Neural progenitor cell (in vitro differentiated cells): ENCODE results near the gene DOCK3. TPM values are rescaled to one million over a fixed set of nuclear protein-coding genes. Genes with fewer than 3 reads are reported as not detected.

Experiments
- DNase-seq: peaks from one replicate; pipeline ENCODE4 v3.0.0-alpha.2; 2016; ENCODE audit warnings: low spot score
- H2AFZ ChIP-seq: fragments of 200-600 bp; sonication (generic); replicated peaks from 2 replicates; pipeline ENCODE4 v1.6.1; 2016; ENCODE audit warnings: antibody characterized with exemption
- H3F3A ChIP-seq: fragments of 200-600 bp; sonication (generic); 2 replicates; pipeline ENCODE4 v1.6.1; 2016; ENCODE audit warnings: antibody characterized with exemption, low read depth
- H3K27ac ChIP-seq: fragments of 200-600 bp; sonication (generic); 2 replicates; pipeline ENCODE4 v1.5.1; 2016; ENCODE audit warnings: mild to moderate bottlenecking
- H3K27me3 ChIP-seq: fragments of 200-600 bp; sonication (generic); 2 replicates; pipeline ENCODE4 v1.6.1; 2016; ENCODE audit warnings: mild to moderate bottlenecking, moderate library complexity
- H3K36me3 ChIP-seq: fragments of 200-600 bp; sonication (generic); 2 replicates; pipeline ENCODE4 v1.5.1; 2016
- H3K4me1 ChIP-seq: fragments of 200-600 bp; sonication (generic); 2 replicates; pipeline ENCODE4 v1.6.1; 2016; ENCODE audit warnings: mixed run types
- H3K4me2 ChIP-seq: fragments of 200-600 bp; sonication (generic); 2 replicates; pipeline ENCODE4 v1.6.1; 2016
- H3K4me3 ChIP-seq: fragments of 200-600 bp; sonication (generic); 2 replicates; pipeline ENCODE4 v1.5.1; 2016
- H3K79me2 ChIP-seq: fragments of 200-600 bp; sonication (generic); 2 replicates; pipeline ENCODE4 v1.6.1; 2016; ENCODE audit warnings: low read depth
- H3K9ac ChIP-seq: fragments of 200-600 bp; sonication (generic); 2 replicates; pipeline ENCODE4 v1.6.1; 2016
- H3K9me3 ChIP-seq: fragments of 200-600 bp; sonication (generic); 2 replicates; pipeline ENCODE4 v1.5.1; 2016; ENCODE audit warnings: low read depth
- H4K20me1 ChIP-seq: fragments of 200-600 bp; sonication (generic); 2 replicates; pipeline ENCODE4 v1.6.1; 2016; ENCODE audit warnings: low read depth
- H3K27ac Mint-ChIP-seq: 3 replicates; pipeline ENCODE4 v1.8.0; 2021; ENCODE audit warnings: mixed read lengths
- H3K27me3 Mint-ChIP-seq: 2 replicates; pipeline ENCODE4 v1.8.0; 2022; ENCODE audit warnings: low read depth, mild to moderate bottlenecking, inconsistent platforms, moderate library complexity, mixed read lengths; ENCODE audit not compliant: insufficient read depth
- H3K36me3 Mint-ChIP-seq: 3 replicates; pipeline ENCODE4 v1.8.0; 2021; ENCODE audit warnings: mixed read lengths
- H3K4me1 Mint-ChIP-seq: 3 replicates; pipeline ENCODE4 v1.8.0; 2021; ENCODE audit warnings: mixed read lengths
- H3K4me3 Mint-ChIP-seq: 3 replicates; pipeline ENCODE4 v1.8.0; 2021; ENCODE audit warnings: mild to moderate bottlenecking, moderate library complexity, mixed read lengths
- H3K9me3 Mint-ChIP-seq: 3 replicates; pipeline ENCODE4 v1.8.0; 2020; ENCODE audit warnings: mixed read lengths
- EZH2 ChIP-seq: fragments of 200-600 bp; sonication (generic); IDR thresholded peaks from 2 replicates; pipeline ENCODE4 v1.6.1; 2017; ENCODE audit warnings: antibody characterized with exemption, mild to moderate bottlenecking, moderate library complexity
- EZH2phosphoT487 ChIP-seq: fragments of 200-600 bp; sonication (generic); IDR thresholded peaks from 2 replicates; pipeline ENCODE4 v1.6.1; 2017; ENCODE audit warnings: antibody characterized with exemption
- total RNA-seq: library from RNA; depleted of rRNA; stranded (reverse); fragments of >200 nt; gene quantifications from 2 replicates; pipeline ENCODE4 v1.2.3, GENCODE V29; 2015; ENCODE audit warnings: low replicate concordance
- TF ChIP-seq, protein P1 (sequence below): fragments of 200-600 bp; sonication (generic); IDR thresholded peaks from 2 replicates; pipeline ENCODE4 v1.5.1; 2017; ENCODE audit warnings: antibody characterized with exemption, mild to moderate bottlenecking

The DOCK3 gene
- total RNA-seq, 1 donor from 2014 or later = 10.7 TPM

DNA sequence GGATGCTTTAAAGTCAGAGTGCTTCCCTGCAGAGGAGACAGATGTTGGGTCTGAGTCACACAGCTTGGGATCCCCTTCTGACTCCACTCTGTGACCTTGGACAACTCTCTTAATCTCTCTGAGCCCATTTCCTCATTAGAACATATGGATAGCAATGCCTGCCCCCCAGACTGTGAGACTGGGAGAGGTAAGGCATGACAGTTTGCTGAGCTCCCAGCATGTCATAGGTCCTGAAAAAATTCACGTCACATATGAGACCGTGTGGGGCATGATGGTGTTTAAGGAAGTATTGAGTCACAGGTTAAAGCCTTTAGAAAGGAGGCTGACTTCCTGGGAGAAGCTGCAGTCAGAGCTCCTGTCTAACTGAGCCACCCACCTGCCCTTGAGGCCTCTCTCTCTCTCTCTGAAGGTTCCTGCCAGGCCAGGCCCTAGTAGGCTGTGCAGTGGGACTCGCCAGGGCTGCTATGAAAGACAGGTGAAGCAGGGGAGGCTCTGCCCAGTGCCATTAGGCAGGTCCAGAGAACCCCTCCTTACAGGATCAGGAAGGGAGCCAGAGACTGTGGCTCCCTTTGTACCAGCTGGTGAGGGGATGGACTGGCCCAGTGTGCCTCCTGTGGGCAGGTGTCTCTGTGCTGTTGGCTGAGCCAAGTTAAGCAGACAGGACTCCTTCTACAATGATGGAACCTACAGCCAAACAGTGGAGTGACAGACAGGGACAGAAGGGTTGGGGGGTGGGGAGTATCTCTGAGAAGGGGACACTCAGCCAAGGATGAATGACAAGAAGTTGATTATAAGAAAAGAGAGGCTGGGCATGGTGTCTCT, 19.5 kb upstream of the DOCK3 start:
- Mint-ChIP-seq H3K36me3 (peaks cover 2% of the 10 kb centered on the region), H3K4me1 (peaks cover 28% of the 10 kb centered on the region), H3K27ac (peak overlapping the region; percentile 78), H3K4me3 (no peak overlapping the region), H3K27me3 (peaks cover 13% of the 10 kb centered on the region), H3K9me3 (no peaks in the 10 kb centered on the region)
- no peak overlapping the region for H3K4me2 ChIP-seq
- no peaks in the 10 kb centered on the region for H3K79me2 ChIP-seq
- H3K36me3 ChIP-seq = no peaks in the 10 kb centered on the region
- H3K27me3 ChIP-seq = no peaks in the 10 kb centered on the region
- H3F3A ChIP-seq = peaks cover 20% of the 10 kb centered on the region
- no peak overlapping the region for H2AFZ ChIP-seq
- H3K4me1 ChIP-seq = peaks cover 16% of the 10 kb centered on the region
- H4K20me1 ChIP-seq = peaks cover 5% of the 10 kb centered on the region
- H3K9ac ChIP-seq = no peak overlapping the region
- DNase-seq = no peak
- H3K4me3 ChIP-seq = no peak overlapping the region
- TF ChIP-seq, protein P1, sequence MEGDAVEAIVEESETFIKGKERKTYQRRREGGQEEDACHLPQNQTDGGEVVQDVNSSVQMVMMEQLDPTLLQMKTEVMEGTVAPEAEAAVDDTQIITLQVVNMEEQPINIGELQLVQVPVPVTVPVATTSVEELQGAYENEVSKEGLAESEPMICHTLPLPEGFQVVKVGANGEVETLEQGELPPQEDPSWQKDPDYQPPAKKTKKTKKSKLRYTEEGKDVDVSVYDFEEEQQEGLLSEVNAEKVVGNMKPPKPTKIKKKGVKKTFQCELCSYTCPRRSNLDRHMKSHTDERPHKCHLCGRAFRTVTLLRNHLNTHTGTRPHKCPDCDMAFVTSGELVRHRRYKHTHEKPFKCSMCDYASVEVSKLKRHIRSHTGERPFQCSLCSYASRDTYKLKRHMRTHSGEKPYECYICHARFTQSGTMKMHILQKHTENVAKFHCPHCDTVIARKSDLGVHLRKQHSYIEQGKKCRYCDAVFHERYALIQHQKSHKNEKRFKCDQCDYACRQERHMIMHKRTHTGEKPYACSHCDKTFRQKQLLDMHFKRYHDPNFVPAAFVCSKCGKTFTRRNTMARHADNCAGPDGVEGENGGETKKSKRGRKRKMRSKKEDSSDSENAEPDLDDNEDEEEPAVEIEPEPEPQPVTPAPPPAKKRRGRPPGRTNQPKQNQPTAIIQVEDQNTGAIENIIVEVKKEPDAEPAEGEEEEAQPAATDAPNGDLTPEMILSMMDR = no peak
- TF ChIP-seq EZH2 (no peak), EZH2phosphoT487 (no peak)
- H3K9me3 ChIP-seq = no peaks in the 10 kb centered on the region
- no peak overlapping the region for H3K27ac ChIP-seq

- Mint-ChIP-seq H3K4me1 (peaks cover 16% of the 10 kb centered on the region), H3K9me3 (no peaks in the 10 kb centered on the region), H3K27me3 (peaks cover 12% of the 10 kb centered on the region), H3K36me3 (no peaks in the 10 kb centered on the region), H3K27ac (no peak overlapping the region), H3K4me3 (no peak overlapping the region)
- DNase-seq = no peak
- TF ChIP-seq EZH2phosphoT487 (no peak), EZH2 (no peak)
- TF ChIP-seq, protein P1 = no peak
- no peaks in the 10 kb centered on the region for H3K79me2 ChIP-seq
- H3K4me3 ChIP-seq = no peak overlapping the region
- H3K27me3 ChIP-seq = no peaks in the 10 kb centered on the region
- H3K9ac ChIP-seq = no peak overlapping the region
- H3K36me3 ChIP-seq = no peaks in the 10 kb centered on the region
- no peak overlapping the region for H2AFZ ChIP-seq
- peaks cover 3% of the 10 kb centered on the region for H4K20me1 ChIP-seq
- H3K4me2 ChIP-seq = no peak overlapping the region
- H3F3A ChIP-seq = peaks cover 16% of the 10 kb centered on the region
- H3K27ac ChIP-seq = no peak overlapping the region
- H3K4me1 ChIP-seq = peaks cover 12% of the 10 kb centered on the region
- H3K9me3 ChIP-seq = no peaks in the 10 kb centered on the region
Observed at GRCh38 chr3:50656417-50657195, 18.1 kb upstream of the DOCK3 start.

DNA sequence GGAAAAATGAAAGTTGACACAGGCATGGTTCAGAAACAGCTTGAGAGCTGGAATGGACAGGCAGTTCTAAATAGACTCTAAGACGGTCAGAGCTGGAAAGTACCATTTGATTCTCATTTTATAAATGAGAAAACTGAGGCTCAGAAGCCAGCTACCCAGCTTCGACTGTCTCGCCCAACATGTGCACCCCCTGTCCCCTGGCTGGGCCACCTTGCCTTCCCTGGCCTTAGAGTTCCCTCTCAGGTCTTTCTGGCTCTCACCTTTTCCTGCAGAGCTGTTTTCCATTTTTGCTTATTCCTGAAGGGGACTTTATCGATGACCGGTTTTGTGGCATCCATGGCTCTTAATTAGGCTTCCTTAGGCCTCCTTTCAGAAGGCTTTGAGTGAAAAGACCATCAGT, 17.3 kb upstream of the DOCK3 start:
- peaks cover 8% of the 10 kb centered on the region for H3K4me1 Mint-ChIP-seq
- no peak overlapping the region for H3K4me3 ChIP-seq
- no peaks in the 10 kb centered on the region for H4K20me1 ChIP-seq
- no peak overlapping the region for H3K27ac ChIP-seq
- H3K27me3 Mint-ChIP-seq = peaks cover 12% of the 10 kb centered on the region
- no peak overlapping the region for H3K9ac ChIP-seq
- H3K9me3 ChIP-seq = no peaks in the 10 kb centered on the region
- TF ChIP-seq, protein P1 = no peak
- TF ChIP-seq EZH2phosphoT487 = no peak
- no peak for TF ChIP-seq EZH2
- no peak overlapping the region for H3K4me2 ChIP-seq
- H2AFZ ChIP-seq = no peak overlapping the region
- peaks cover 4% of the 10 kb centered on the region for H3K4me1 ChIP-seq
- no peaks in the 10 kb centered on the region for H3K27me3 ChIP-seq
- H3F3A ChIP-seq = peaks cover 8% of the 10 kb centered on the region
- no peak overlapping the region for H3K27ac Mint-ChIP-seq
- no peak overlapping the region for H3K4me3 Mint-ChIP-seq
- H3K36me3 Mint-ChIP-seq = no peaks in the 10 kb centered on the region
- no peaks in the 10 kb centered on the region for H3K79me2 ChIP-seq
- H3K9me3 Mint-ChIP-seq = no peaks in the 10 kb centered on the region
- DNase-seq = no peak
- H3K36me3 ChIP-seq = no peaks in the 10 kb centered on the region
